Occipital lobe (tissue), 3 donors: ENCODE results near the gene C11orf16. TPM values are rescaled to one million over a fixed set of nuclear protein-coding genes. Genes with fewer than 3 reads are reported as not detected.
"Not testable (repeated sequence)": the region's sequence is repeated elsewhere in the genome, so short reads cannot be mapped to it uniquely, and the experiment has no call there.

Experiments used
- DNase-seq: peaks from one replicate; lab custom pipeline; 2025; lab: John Stamatoyannopoulos, UW
- small RNA-seq: library from RNA; depleted of rRNA; stranded (forward); fragments of <200 nt; gene quantifications from one replicate; pipeline ENCODE3, GENCODE V24; 2014
- total RNA-seq: library from RNA; depleted of rRNA; stranded (reverse); fragments of >200 nt; gene quantifications from one replicate; pipeline ENCODE4 v1.2.3, GENCODE V29; 2014

C11orf16 gene
- total RNA-seq, 1 donor from 2014 or later: not detected

GRCh38 chr11:8899119-8899753, 33.5 kb downstream of the C11orf16 start:
- no peak for DNase-seq

- DNase-seq: not testable (repeated sequence)
Observed at GRCh38 chr11:8891185-8891584, 41.6 kb downstream of the C11orf16 start.

- DNase-seq: no peak
Observed at GRCh38 chr11:8886322-8886721, 46.4 kb downstream of the C11orf16 start.

GRCh38 chr11:8881585-8881984, 51.2 kb downstream of the C11orf16 start:
- DNase-seq: not testable (repeated sequence)

- no peak for DNase-seq
Observed at GRCh38 chr11:8878771-8879170, 54.0 kb downstream of the C11orf16 start.

- DNase-seq: no peak
Observed at GRCh38 chr11:8873741-8874405, 58.9 kb downstream of the C11orf16 start.

- no peak for DNase-seq
Observed at GRCh38 chr11:8871962-8872361, 60.8 kb downstream of the C11orf16 start.

- DNase-seq: peak; percentile 27
Observed at GRCh38 chr11:8871171-8871775, 61.5 kb downstream of the C11orf16 start.

GRCh38 chr11:8870411-8871170, 62.2 kb downstream of the C11orf16 start:
- DNase-seq: peak; percentile 13

Small RNA genes within 50 kb of the gene (small RNA-seq; reads per million reads assigned to genes)
- gene RF00019: not detected

Other genes starting within 250 kb of the C11orf16 start
- gene AKIP1, start 21.8 kb downstream of the C11orf16 start, total RNA-seq: 25.7 TPM
- not detected for gene ASCL3, start 10.1 kb upstream of the C11orf16 start, total RNA-seq
- 62.9 TPM for gene TMEM9B, start 31.5 kb upstream of the C11orf16 start, total RNA-seq
- gene NRIP3, start 71.1 kb upstream of the C11orf16 start, total RNA-seq: 17.9 TPM
- 4.7 TPM for gene SCUBE2, start 158.7 kb upstream of the C11orf16 start, total RNA-seq